Activated T-helper 2 cell treated with anti-CD3 and anti-CD28 coated beads, Interferon-gamma antibody, Interleukin-2, Interleukin-4, amounts not matched to agents 10 μg/mL and 5 μg/mL and 100 μg/mL, durations not matched to agents 14 hours and 24 hours and 36 hours (primary cell): ENCODE results near the gene ENDOV. TPM values are rescaled to one million over a fixed set of nuclear protein-coding genes. Genes with fewer than 3 reads are reported as not detected.

Experiments
- DNase-seq: peaks from one replicate; pipeline ENCODE4 v3.0.0; 2021; ENCODE audit warnings: low spot score
- H3K27ac Mint-ChIP-seq: one replicate; pipeline ENCODE4 v1.8.0; 2021; ENCODE audit warnings: mixed read lengths
- H3K27me3 Mint-ChIP-seq: one replicate; pipeline ENCODE4 v1.8.0; 2021; ENCODE audit warnings: low read depth, mixed read lengths
- H3K36me3 Mint-ChIP-seq: one replicate; pipeline ENCODE4 v1.8.0; 2021; ENCODE audit warnings: low read depth, mixed read lengths
- H3K4me1 Mint-ChIP-seq: one replicate; pipeline ENCODE4 v1.8.0; 2021; ENCODE audit warnings: low read depth, mixed read lengths
- H3K4me3 Mint-ChIP-seq: one replicate; pipeline ENCODE4 v1.8.0; 2021; ENCODE audit warnings: low read depth, mild to moderate bottlenecking, moderate library complexity, mixed read lengths
- H3K9me3 Mint-ChIP-seq: one replicate; pipeline ENCODE4 v1.8.0; 2021; ENCODE audit warnings: mixed read lengths
- intact Hi-C: fragments of 100-400 bp; cut with micrococcal nuclease; formaldehyde crosslinking; loops from one replicate; pipeline ENCODE4 v1.15.1; 2023
- total RNA-seq: library from RNA; stranded (reverse); gene quantifications from 2 replicates; pipeline ENCODE4 v1.2.3, GENCODE V29; 2022

The ENDOV gene
- 16.1 and 16.8 TPM in 2 replicates for total RNA-seq

DNA sequence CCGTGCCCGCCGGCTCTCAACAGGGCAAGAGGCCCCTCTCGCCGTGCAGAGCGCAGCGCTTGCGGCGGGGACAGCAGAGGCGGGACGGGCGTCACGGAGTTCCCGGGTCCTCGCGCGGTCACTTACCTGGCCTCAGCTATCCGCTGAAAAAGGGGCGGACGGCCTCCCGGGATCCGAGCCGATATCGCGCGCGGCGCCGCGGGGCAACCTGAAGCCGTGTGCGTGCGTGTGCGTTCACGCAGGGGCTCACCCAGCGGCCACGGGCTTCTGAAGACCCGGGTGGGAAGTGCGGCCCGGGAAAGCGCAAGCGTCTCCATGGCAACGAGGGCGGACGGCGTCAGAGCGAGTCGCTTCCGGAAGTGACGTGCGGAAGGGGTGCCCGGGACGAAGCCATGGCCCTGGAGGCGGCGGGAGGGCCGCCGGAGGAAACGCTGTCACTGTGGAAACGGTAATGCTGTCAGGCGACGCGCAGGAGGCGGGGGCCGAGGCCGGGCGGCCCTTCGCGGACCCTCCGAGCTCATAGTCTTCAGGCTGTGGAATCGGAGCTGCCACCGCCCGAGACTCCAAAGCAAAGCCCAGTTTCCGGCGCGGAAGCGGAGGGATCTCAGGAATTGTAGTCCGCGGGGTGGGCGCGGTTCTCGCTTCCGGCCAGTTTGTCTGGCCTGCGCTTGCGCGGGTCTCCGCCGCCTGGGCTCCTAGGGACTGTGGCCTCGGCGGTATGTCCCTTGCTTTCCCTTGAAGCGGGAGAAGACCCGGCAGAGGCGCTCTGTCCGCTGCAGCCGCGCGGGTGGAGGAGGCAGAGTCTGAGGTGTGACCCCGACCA, at the start of gene ENDOV:
TSS of gene ENDOV (plus strand) at position 365 of the 823 bp plus-strand sequence. CDS start at position 393, 28 bp downstream.
- peaks cover 27% of the 10 kb centered on the region for H3K27me3 Mint-ChIP-seq
- peaks cover 10% of the 10 kb centered on the region for H3K36me3 Mint-ChIP-seq
- peak within 1 kb of the TSS; percentile 86 for H3K4me3 Mint-ChIP-seq
- no peak within 1 kb of the TSS for H3K27ac Mint-ChIP-seq
- intact Hi-C loops, result loop anchor here (10.0 kb wide), 1 partner anchor 130 kb away; the partner anchor contains the start of gene RPTOR
- DNase-seq, result peak; percentile 89
- peaks cover 9% of the 10 kb centered on the region for H3K4me1 Mint-ChIP-seq
- H3K9me3 Mint-ChIP-seq, result no peaks in the 10 kb centered on the region

GRCh38 chr17:80365983-80366382, 49.0 kb upstream of the ENDOV start:
- Mint-ChIP-seq H3K27me3 (no peaks in the 10 kb centered on the region), H3K9me3 (no peaks in the 10 kb centered on the region), H3K4me3 (no peak overlapping the region), H3K4me1 (no peaks in the 10 kb centered on the region), H3K36me3 (peaks cover 89% of the 10 kb centered on the region), H3K27ac (no peak overlapping the region)
- DNase-seq, result no peak
- intact Hi-C loops, result no loop called here

GRCh38 chr17:80367503-80367902, 47.5 kb upstream of the ENDOV start:
- DNase-seq, result no peak
- Mint-ChIP-seq H3K36me3 (peaks cover 90% of the 10 kb centered on the region), H3K9me3 (no peaks in the 10 kb centered on the region), H3K27ac (peak overlapping the region; percentile 30), H3K27me3 (no peaks in the 10 kb centered on the region), H3K4me1 (no peaks in the 10 kb centered on the region), H3K4me3 (no peak overlapping the region)
- intact Hi-C loops, result no loop called here

DNA sequence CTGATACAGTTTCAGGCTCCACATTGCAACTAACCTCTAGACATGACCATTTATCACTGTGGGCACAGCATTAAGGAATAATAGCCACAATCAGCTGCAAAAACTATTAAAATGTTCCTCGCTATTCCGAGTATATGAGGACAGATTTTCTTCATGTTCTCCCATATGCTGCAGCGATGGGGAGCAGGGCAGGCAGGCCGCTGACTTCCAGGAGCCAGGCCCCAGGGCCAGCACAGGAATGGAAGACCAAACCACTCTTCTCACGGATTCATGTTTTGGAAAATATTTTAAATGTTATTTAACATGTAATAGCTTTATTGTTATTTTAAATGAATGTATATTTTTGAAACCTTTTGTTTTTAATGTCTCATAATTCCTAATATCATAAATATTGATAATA, 43.8 kb upstream of the ENDOV start:
- Mint-ChIP-seq H3K4me1 (no peaks in the 10 kb centered on the region), H3K27me3 (no peaks in the 10 kb centered on the region)
- intact Hi-C loops, result no loop called here

DNA sequence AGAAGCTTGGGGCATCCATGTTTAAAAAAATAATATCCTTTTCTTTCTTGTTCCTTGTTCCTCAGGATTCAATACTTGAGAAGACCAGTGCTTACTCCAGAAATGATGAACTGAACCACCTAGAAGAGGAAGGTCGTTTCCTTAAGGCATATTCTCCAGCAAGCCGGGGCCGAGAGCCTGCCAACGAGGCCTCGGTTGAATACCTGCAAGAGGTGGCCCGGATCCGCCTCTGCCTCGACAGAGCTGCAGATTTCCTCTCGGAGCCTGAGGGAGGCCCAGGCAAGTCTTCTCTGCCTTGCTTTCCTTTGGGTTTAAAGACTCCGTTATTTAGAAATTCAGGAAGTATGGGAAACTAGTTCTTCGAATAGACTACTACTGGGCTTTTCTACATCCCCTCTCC, 42.5 kb upstream of the ENDOV start:
- no peaks in the 10 kb centered on the region for H3K9me3 Mint-ChIP-seq
- H3K4me3 Mint-ChIP-seq, result no peak overlapping the region
- intact Hi-C loops, result no loop called here
- no peaks in the 10 kb centered on the region for H3K4me1 Mint-ChIP-seq
- no peak for DNase-seq
- H3K27me3 Mint-ChIP-seq, result no peaks in the 10 kb centered on the region
- peaks cover 88% of the 10 kb centered on the region for H3K36me3 Mint-ChIP-seq
- no peak overlapping the region for H3K27ac Mint-ChIP-seq

More for the DNA sequence above, 43.8 kb upstream of the ENDOV start:
- no peak for DNase-seq
- H3K36me3 Mint-ChIP-seq, result peaks cover 87% of the 10 kb centered on the region
- no peak overlapping the region for H3K4me3 Mint-ChIP-seq
- H3K9me3 Mint-ChIP-seq, result no peaks in the 10 kb centered on the region
- H3K27ac Mint-ChIP-seq, result no peak overlapping the region

DNA sequence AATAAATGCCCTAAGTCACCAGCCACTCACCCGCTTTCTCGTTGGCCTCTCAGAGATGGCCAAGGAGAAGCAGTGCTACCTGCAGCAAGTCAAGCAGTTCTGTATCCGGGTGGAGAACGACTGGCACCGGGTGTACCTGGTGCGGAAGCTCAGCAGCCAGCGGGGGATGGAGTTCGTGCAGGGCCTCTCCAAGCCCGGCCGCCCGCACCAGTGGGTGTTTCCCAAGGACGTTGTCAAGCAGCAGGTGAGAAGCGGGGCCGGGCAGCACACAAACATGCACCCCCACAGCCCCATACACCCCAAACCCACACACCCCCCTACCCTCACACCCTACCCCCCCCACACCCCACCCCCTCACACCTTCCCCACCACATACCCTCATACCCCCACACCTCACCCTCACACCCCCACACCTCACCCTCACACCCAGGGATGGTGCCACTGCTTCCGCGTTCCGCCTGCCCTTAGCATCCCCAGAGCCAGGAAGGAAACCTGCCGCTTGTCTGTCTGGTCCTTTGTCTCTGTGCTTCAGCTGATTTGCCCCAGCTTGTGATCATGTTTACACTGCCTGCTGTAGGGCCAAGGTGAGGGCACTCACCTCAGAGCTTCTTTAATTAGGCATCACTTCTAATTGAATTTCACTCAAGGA, 41.9 kb upstream of the ENDOV start:
- Mint-ChIP-seq H3K9me3 (no peaks in the 10 kb centered on the region), H3K4me3 (no peak overlapping the region), H3K27ac (no peak overlapping the region), H3K36me3 (peaks cover 88% of the 10 kb centered on the region), H3K27me3 (no peaks in the 10 kb centered on the region), H3K4me1 (no peaks in the 10 kb centered on the region)
- no peak for DNase-seq
- intact Hi-C loops, result no loop called here

GRCh38 chr17:80374039-80374731, 40.8 kb upstream of the ENDOV start:
- H3K4me3 Mint-ChIP-seq, result no peak overlapping the region
- no peaks in the 10 kb centered on the region for H3K4me1 Mint-ChIP-seq
- peaks cover 92% of the 10 kb centered on the region for H3K36me3 Mint-ChIP-seq
- no peak overlapping the region for H3K27ac Mint-ChIP-seq
- intact Hi-C loops, result no loop called here
- H3K27me3 Mint-ChIP-seq, result no peaks in the 10 kb centered on the region
- no peaks in the 10 kb centered on the region for H3K9me3 Mint-ChIP-seq
- no peak for DNase-seq

GRCh38 chr17:80374732-80375585, 40.0 kb upstream of the ENDOV start:
- peaks cover 92% of the 10 kb centered on the region for H3K36me3 Mint-ChIP-seq
- H3K4me1 Mint-ChIP-seq, result no peaks in the 10 kb centered on the region
- no peak overlapping the region for H3K27ac Mint-ChIP-seq
- intact Hi-C loops, result no loop called here
- H3K27me3 Mint-ChIP-seq, result no peaks in the 10 kb centered on the region
- DNase-seq, result no peak
- no peaks in the 10 kb centered on the region for H3K9me3 Mint-ChIP-seq
- no peak overlapping the region for H3K4me3 Mint-ChIP-seq

DNA sequence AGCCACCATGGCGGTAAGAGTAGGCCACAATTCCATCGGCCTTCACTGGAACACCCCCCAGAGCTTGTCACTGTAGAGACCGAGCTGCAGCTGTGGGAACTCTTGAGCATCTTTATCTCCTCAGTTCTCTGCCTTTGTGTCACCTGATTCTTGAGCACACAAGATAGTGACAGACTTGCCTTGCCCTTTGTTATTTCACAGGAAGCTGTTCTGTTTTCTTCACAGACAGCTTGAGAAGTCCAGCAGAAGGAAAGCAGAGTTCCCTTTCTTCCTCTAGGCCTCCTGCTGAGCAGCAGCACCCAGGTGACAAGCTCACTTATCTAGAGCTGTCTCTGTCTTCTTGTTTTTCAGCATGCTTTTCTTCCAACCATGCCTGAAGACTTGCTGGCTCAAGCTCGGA, 38.4 kb upstream of the ENDOV start:
- no peaks in the 10 kb centered on the region for H3K27me3 Mint-ChIP-seq
- no peak for DNase-seq
- no peak overlapping the region for H3K27ac Mint-ChIP-seq
- intact Hi-C loops, result no loop called here
- H3K4me3 Mint-ChIP-seq, result no peak overlapping the region
- no peaks in the 10 kb centered on the region for H3K4me1 Mint-ChIP-seq
- H3K9me3 Mint-ChIP-seq, result no peaks in the 10 kb centered on the region
- peaks cover 94% of the 10 kb centered on the region for H3K36me3 Mint-ChIP-seq

DNA sequence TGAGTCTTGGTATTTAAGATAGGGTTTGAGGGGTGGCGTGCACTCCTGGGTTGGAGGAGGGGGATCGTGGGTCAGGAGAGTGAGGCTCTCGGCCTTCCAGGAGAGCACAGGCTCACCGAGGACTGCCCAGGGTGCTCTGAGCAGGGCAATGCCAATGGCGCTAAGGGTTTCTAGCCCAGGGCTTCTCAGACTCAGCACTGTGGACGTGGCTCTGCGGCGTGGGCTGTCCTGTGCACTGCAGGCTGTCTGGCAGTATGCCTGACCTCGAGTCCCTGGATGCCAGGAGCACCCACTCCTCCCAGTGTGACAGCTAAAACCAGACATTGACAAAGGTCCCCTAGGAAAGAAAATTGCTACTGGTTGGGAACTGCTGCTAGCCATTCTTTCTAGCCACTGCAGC, 37.2 kb upstream of the ENDOV start:
- no peak overlapping the region for H3K4me3 Mint-ChIP-seq
- H3K9me3 Mint-ChIP-seq, result no peaks in the 10 kb centered on the region
- H3K27me3 Mint-ChIP-seq, result no peaks in the 10 kb centered on the region
- peaks cover 92% of the 10 kb centered on the region for H3K36me3 Mint-ChIP-seq
- no peak overlapping the region for H3K27ac Mint-ChIP-seq
- no peaks in the 10 kb centered on the region for H3K4me1 Mint-ChIP-seq
- no peak for DNase-seq
- intact Hi-C loops, result no loop called here

GRCh38 chr17:80379348-80379747, 35.6 kb upstream of the ENDOV start:
- no peaks in the 10 kb centered on the region for H3K9me3 Mint-ChIP-seq
- no peak for DNase-seq
- H3K27me3 Mint-ChIP-seq, result no peaks in the 10 kb centered on the region
- peaks cover 5% of the 10 kb centered on the region for H3K4me1 Mint-ChIP-seq
- intact Hi-C loops, result no loop called here
- no peak overlapping the region for H3K27ac Mint-ChIP-seq
- H3K36me3 Mint-ChIP-seq, result peaks cover 97% of the 10 kb centered on the region
- no peak overlapping the region for H3K4me3 Mint-ChIP-seq

DNA sequence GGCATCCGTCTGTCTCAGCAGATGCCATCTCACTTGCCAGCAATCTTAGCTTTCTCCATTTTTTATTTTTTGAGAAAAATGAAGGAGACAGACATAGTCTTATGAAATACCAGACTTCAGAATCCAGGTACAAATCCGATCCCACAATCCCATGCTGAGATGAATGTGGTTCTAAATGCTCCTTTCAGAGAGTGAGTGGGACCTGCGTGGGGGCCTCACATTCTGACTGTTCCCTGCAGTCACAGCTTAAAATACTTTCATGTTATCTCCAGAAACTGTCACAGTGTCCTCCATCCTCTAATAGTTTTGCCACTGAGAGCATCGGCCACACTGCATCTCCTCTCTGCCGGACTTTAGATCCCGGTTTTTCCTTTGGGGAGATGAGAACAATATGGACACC, 34.9 kb upstream of the ENDOV start:
- H3K27ac Mint-ChIP-seq, result no peak overlapping the region
- H3K4me1 Mint-ChIP-seq, result peaks cover 5% of the 10 kb centered on the region
- H3K27me3 Mint-ChIP-seq, result no peaks in the 10 kb centered on the region
- H3K4me3 Mint-ChIP-seq, result no peak overlapping the region
- H3K9me3 Mint-ChIP-seq, result no peaks in the 10 kb centered on the region
- DNase-seq, result no peak
- intact Hi-C loops, result no loop called here
- peaks cover 96% of the 10 kb centered on the region for H3K36me3 Mint-ChIP-seq
